Measurements from ENCODE around the gene ATP11A. TPM values are rescaled to one million over a fixed set of nuclear protein-coding genes. Genes with fewer than 3 reads are reported as not detected.

The ATP11A gene
- total RNA-seq, 2 donors from 2014 or later, result 33.1 to 53.7 TPM

DNA sequence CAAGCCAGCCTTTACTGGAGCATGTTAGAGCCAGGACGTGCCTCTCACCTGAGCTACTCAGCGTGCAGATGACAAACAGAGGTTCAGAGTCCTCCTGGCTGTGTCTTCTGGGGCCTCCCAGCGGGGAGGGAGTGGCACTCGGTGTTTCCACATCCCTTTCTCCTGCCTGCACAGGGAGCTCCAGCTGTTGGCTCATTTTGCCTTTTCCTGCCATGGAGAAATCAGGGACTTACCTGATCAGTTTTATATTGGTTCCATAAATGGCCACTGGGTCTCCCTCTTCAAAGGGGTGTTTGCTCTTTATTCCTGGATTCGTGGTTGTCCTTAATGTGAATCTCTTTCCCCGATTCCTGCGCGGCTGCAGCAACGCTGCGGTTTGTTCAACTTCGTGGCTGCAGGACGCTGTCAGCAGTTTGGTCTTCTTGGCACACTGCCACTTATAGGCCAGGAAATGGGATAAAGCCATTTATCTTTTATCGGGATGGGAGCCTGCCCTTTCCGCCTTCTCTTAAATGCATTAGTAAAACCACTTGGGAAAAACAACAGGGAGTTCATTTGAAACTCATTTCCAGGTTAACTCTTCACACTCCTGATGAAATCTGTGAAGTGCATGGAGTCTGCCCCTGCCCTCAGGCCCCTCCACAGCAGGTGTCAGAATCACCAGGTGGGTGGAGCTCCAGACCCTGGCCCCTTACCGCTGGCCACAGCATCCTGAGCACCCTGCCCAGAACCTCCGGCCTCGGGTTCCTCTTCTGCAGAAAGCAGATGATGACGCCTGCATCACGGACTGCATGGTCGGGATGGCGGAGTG is 239.3 kb downstream of the ATP11A start:
- ATAC-seq (peak in 1 of 2 donors; percentile 28), DNase-seq (ENCODE audit: low spot score in 2 of 2) (no peak)
- Mint-ChIP-seq H3K9me3 (no peaks in the 10 kb centered on the region), H3K27ac (no peak overlapping the region), H3K36me3 (no peaks in the 10 kb centered on the region)

DNA sequence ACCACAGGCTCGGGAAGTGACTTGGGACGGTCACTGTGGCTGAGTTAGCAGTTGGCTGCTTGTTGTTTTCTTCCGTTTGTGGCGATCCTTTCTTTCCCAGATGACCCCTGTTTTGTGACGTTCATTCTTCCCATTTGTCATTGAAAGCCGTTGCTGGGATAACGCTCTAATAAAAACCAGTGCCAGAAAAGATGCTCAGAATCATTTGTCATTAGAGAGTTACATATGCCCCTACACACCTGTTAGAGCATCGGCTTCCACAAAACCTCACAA is 239.9 kb downstream of the ATP11A start:
- H3K9me3 Mint-ChIP-seq, result no peaks in the 10 kb centered on the region
- no peak for ATAC-seq
- no peaks in the 10 kb centered on the region for H3K36me3 Mint-ChIP-seq
- DNase-seq (ENCODE audit: low spot score in 2 of 2), result no peak
- no peak overlapping the region for H3K27ac Mint-ChIP-seq

- no peak for ATAC-seq
- no peaks in the 10 kb centered on the region for H3K36me3 Mint-ChIP-seq
These were observed 240.4 kb downstream of the ATP11A start for GRCh38 chr13:112930192-112930591.

DNA sequence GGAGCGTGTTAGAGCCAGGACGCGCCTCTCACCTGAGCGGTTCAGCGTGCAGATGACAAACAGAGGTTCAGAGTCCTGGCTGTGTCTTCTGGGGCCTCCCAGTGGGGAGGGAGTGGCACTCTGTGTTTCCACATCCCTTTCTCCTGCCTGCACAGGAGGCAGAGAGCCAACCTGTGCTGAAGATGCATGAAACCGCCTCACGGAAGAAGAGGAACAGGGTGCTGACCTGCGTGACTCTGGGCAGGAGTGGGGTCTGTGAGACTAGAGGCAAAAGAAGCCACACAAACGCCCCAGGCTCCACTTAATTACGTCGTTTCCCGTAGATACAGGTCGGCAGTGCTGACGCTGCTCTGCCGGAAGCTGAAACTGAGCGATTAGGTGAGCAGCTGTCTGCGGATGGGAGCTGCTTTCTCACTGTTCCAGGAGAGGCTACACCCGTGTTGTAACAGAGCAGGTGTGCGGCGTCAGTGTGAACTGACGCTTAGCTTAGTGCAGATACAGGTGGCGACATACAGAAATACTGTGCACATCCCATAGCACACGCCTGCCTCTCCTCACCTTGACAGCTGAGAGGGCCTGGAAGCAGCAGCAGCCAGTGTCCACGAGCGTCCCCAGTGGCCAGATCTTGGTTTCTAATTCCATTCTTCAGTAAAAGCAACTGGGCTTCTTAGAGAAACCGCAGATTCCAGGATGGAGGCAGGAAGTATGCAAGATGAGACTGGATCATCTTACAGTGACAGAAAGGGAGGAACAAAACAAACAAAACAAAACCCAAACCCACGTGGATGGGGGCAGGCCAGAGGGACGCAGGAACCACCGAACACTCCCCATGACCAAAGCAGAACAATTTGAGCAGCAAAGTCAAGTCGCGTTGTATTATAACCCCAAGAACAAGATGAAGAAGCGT is 241.4 kb downstream of the ATP11A start:
- DNase-seq (ENCODE audit: low spot score in 2 of 2), result peak in 1 of 2 donors; percentile 24
- H3K9me3 Mint-ChIP-seq, result no peaks in the 10 kb centered on the region
- ATAC-seq, result peak in 1 of 2 donors; percentile 92
- H3K36me3 Mint-ChIP-seq, result no peaks in the 10 kb centered on the region
- H3K27ac Mint-ChIP-seq, result peak overlapping the region in 1 of 2 donors; percentile 92

More at GRCh38 chr13:112930192-112930591, 240.4 kb downstream of the ATP11A start:
- Mint-ChIP-seq H3K9me3 (no peaks in the 10 kb centered on the region), H3K27ac (peak overlapping the region in 1 of 2 donors; percentile 92)
- no peak for DNase-seq (ENCODE audit: low spot score in 2 of 2)

DNA sequence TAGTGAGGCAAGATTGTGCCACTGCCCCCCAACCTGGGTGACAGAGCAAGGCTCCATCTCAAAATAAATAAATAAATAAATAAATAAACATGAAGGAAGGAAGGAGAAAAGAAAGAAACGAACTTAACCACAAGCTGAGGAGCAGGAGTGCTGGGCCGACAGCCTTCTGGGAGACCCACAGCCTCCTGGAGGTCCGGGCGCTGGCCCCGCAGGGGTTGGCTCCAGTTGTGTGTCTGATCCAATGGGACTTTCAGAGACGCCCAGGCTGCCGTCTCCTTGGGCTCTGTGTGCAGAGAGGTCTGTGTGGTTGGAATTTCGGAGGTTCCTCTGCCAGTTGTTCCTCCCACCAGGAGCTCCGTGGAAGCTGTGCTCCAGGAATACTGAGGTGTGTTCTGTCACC is 243.1 kb downstream of the ATP11A start:
- Mint-ChIP-seq H3K27ac (no peak overlapping the region), H3K9me3 (no peaks in the 10 kb centered on the region)
- ATAC-seq, result no peak

GRCh38 chr13:112933649-112934048 is 243.8 kb downstream of the ATP11A start:
- H3K36me3 Mint-ChIP-seq, result no peaks in the 10 kb centered on the region
- DNase-seq (ENCODE audit: low spot score in 2 of 2), result no peak
- H3K27ac Mint-ChIP-seq, result no peak overlapping the region
- no peaks in the 10 kb centered on the region for H3K9me3 Mint-ChIP-seq
- no peak for ATAC-seq

More for the DNA sequence above, 243.1 kb downstream of the ATP11A start:
- no peaks in the 10 kb centered on the region for H3K36me3 Mint-ChIP-seq
- DNase-seq (ENCODE audit: low spot score in 2 of 2), result no peak

- Mint-ChIP-seq H3K36me3 (no peaks in the 10 kb centered on the region), H3K27ac (no peak overlapping the region), H3K9me3 (no peaks in the 10 kb centered on the region)
- DNase-seq (ENCODE audit: low spot score in 2 of 2) (no peak), ATAC-seq (no peak)
These were observed 244.2 kb downstream of the ATP11A start for GRCh38 chr13:112934078-112934477.

Other genes starting within 250 kb of the ATP11A start
- gene TUBGCP3, start 101.9 kb upstream of the ATP11A start, total RNA-seq, result 10 to 100 TPM; 27.3 to 67.2 TPM

All from activated naive CD4-positive, alpha-beta T cell treated with anti-CD3 and anti-CD28 coated beads, Interleukin-2, amount 50 U/mL, for 72 hours (primary cell).